Karpas-422 (cell line): ENCODE results near the gene POFUT2. TPM values are rescaled to one million over a fixed set of nuclear protein-coding genes. Genes with fewer than 3 reads are reported as not detected.

Experiments used
- total RNA-seq: library from RNA; depleted of rRNA; stranded (reverse); fragments of >200 nt; shearing (Covaris generic); gene quantifications from 2 replicates; pipeline ENCODE4 v1.2.3, GENCODE V29; 2014; ENCODE audit warnings: low replicate concordance; rRNA removed

POFUT2 gene
- total RNA-seq, 1 experiment from 2014 or later = 10.5 TPM

Other genes starting within 250 kb of the POFUT2 start
- gene ADARB1, start 213.3 kb downstream of the POFUT2 start, total RNA-seq = 1.4 and 2.0 TPM in 2 replicates
- 0.11 and 0.36 TPM in 2 replicates for gene COL18A1, start 117.3 kb upstream of the POFUT2 start, total RNA-seq